LHCN-M2 (cell line): ENCODE measurements around the gene KRT81. TPM values are rescaled to one million over a fixed set of nuclear protein-coding genes. Genes with fewer than 3 reads are reported as not detected.
"Not testable (repeated sequence)": the region's sequence is repeated elsewhere in the genome, so short reads cannot be mapped to it uniquely, and the experiment has no call there.

ENCODE experiments used
- DNase-seq: peaks from one replicate; pipeline ENCODE4 v3.0.0-alpha.2; 2012; ENCODE audit warnings: low read depth
- total RNA-seq: library from RNA; depleted of rRNA; stranded (reverse); fragments of >200 nt; gene quantifications from 2 replicates; pipeline ENCODE4 v1.2.3, GENCODE V29; 2014

Gene KRT81
- total RNA-seq, 1 experiment from 2014 or later: 0.11 TPM

- no peak for DNase-seq
Measured at GRCh38 chr12:52317468-52318052, 26.2 kb upstream of the KRT81 start.

DNA sequence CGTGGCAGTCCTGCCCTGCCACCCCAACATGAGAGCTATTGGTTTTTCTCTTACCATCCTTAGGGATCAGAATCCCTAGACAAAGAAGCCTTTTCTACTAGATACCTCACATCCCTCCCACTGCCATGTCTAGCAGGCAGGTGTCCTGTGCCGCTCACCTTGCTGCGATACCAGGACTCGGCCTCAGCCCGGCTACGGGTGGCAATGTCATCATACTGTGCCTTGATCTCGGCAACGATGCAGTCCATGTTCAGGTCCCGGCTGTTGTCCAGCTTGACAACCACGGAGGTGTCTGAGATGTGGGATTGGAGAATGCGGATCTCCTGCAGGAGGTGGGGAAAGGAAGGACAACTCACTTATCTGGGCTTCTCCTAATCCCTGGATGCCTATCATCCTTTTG is 25.4 kb upstream of the KRT81 start:
- no peak for DNase-seq

DNA sequence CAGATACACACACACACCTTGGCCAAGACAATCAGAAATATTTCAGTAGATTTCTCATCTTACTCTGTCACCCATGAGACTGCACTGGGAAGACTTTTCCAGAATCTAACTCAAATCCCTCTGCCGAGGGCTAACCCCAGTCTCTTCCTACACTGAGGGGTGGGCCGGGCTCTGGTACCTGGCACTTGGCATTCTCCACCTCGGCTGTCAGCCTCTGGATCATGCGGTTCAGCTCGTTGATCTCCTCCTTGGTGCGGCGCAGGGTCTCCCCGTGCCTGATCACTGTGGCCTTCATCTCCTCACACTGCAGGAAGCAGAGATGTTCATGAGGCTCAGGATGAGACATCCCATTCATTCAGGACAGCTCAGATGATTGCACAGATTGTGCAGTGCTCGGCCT is 25.0 kb upstream of the KRT81 start:
- no peak for DNase-seq

DNA sequence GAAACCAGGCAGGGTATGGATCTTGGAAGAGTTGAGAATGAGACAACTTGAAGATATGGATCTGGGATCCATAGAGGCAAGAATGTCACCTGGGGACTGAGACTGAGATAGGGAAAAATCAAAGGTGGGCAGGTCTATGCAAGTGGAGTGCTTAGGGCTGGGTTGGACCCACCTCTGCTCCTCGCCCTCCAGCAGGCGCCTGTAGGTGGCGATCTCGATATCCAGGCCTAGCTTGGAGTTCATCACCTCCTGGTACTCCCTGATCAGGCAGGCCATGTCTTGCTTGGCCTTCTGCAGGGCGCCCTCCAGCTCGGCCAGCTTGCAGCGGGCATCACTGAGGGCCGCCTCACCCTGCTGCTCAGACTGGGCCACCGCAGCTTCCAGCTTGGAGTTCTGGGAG is 24.4 kb upstream of the KRT81 start:
- not testable (repeated sequence) for DNase-seq

GRCh38 chr12:52314511-52314910 is 23.2 kb upstream of the KRT81 start:
- no peak for DNase-seq

DNA sequence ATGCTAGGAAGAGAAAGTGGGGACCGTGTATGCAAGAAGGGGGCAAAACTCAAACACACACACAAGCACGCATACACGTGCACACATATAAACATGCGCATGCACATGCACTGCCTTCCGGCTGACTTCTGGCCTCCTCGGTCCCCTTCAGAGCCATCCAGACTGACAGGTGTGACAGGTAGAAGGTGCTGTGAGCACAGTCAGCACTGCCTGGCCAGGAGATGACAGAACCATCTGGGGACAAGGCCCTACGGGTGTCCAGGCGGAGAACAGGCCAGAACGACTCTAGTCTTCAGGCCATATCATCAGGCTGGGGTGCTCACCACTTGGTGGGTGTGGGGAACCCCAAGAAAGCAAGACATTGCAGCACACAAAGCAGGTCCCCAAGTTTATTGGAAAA is 22.6 kb upstream of the KRT81 start:
- DNase-seq: no peak

- no peak for DNase-seq
Measured at GRCh38 chr12:52313461-52313860, 22.1 kb upstream of the KRT81 start.

- DNase-seq: no peak
Measured at GRCh38 chr12:52312086-52312485, 20.8 kb upstream of the KRT81 start.

DNA sequence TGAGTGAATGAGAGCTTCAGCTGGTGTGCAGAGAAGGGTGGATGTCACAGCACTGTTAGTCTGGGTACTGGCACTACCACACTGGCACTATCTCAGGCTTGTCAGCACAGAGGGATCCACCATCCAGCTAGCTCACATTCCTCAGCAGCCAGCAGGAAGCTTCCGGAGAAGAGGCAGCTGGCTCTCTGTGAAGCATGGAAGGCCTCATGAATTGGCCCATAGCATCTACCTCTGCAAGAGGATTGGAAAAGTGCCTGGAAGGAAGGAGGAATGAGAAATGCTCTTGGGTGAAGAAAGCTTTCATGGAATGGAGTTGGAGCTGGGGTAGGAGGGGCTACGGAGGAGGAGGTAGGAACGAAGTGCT is 19.9 kb upstream of the KRT81 start:
- DNase-seq: peak; percentile 8

GRCh38 chr12:52310622-52311284 is 19.4 kb upstream of the KRT81 start:
- DNase-seq: peak; percentile 27

DNA sequence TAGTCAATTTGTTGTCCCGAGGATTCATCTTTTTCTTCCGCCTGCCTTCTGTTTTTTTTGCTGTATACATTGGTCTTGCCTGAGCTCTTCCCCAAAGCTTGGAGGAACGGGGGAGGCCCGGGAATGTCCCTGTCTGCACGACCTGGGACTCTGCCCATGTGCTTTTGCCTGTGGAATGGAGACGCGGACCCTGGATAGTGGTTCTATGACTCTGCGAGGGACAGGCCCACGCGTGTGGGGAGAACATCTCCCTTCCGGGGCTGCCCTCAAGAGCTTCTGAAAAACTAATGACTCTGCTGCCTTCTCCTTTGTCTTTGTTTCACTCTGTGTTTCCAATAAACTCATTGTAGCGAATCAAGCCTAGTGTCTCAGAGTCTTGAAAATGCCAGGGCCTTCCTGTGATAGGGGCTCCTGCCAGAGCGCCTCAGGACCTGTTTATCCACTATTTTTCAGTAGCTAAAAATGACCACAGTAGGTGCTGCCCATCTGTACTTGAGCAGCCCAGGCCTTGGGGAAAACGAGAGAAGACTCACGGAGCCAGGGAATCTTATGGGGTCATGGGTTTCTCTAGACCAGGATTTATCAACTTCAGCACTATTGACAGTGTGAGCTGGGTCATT is 17.6 kb upstream of the KRT81 start:
- no peak for DNase-seq

GRCh38 chr12:52307836-52308805 is 16.8 kb upstream of the KRT81 start:
- peak; percentile 48 for DNase-seq

- no peak for DNase-seq
Measured at GRCh38 chr12:52306731-52307130, 15.4 kb upstream of the KRT81 start.

GRCh38 chr12:52305921-52306705 is 14.8 kb upstream of the KRT81 start:
- DNase-seq: no peak

DNA sequence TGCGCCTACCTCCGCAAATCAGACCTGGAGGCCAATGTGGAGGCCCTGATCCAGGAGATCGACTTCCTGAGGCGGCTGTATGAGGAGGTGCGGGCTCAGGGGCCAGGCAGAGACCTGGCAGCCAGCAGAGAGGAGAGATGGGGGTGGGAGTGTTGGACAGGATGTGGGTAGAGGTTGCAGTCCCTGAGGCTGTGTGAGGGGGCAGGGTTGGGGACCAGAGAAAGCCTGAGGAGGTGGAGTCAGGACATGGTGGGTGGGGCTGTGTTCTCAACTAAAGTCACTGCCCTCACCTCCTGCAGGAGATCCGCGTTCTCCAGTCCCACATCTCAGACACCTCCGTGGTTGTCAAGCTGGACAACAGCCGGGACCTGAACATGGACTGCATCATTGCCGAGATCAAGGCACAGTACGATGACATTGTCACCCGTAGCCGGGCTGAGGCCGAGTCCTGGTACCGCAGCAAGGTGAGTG is 13.6 kb upstream of the KRT81 start:
- not testable (repeated sequence) for DNase-seq

- DNase-seq: not testable (repeated sequence)
Measured at GRCh38 chr12:52302242-52302914, 11.0 kb upstream of the KRT81 start.

DNA sequence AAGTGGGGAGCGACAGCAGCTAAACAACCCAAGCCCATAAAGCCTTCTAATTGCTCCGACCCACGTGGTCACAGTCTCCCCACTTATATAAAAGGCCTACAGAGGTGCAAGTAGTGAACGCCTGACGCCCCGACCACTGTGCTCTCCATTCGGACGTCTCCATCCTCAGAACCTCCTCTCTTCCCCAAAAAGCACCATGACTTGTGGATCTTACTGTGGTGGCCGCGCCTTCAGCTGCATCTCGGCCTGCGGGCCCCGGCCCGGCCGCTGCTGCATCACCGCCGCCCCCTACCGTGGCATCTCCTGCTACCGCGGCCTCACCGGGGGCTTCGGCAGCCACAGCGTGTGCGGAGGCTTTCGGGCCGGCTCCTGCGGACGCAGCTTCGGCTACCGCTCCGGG is 10.4 kb upstream of the KRT81 start:
- DNase-seq: not testable (repeated sequence)

DNA sequence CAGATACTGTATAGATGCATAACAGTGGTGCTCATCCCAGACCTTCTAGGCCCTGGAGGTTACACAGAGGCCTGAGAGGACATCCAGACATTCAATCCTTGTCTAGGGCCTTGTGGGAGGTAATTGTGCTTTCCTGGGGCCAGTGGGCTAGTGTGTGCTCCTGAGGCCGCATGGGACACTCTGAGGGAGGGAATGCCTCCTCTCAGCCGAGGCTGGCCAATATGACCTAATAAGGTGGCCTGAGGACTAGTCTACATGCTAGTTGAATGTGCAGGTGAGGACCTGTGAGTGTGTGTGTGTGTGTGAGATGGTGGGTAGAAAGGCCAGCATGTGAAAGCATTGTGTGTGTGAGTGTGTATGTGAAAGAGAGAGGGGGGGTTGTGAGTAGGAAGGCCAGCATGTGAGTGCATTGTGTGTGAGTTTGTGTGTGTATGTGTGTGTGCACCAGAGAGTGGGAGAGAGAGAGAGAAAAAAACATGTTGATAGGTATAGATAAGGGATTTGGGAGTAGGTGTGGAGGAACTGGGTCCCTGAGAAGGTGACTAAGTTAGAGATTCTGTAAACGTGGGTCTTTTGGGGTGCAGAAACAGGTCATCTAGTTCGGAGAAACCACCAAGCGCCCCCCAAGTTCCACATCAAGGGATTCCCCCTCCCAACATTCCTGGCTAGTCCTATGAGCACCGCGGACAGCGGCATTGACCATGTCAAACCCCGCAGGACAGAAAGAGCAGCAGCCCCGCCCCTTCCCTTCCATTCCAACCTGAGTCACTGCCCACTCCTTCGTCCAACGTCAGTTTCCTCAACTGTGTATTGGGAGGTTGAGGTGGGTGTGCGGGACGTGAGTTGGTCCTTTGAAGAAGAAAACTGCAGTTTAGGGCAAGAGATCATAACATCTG is 9.7 kb upstream of the KRT81 start:
- DNase-seq: no peak

GRCh38 chr12:52298677-52299190 is 7.4 kb upstream of the KRT81 start:
- DNase-seq: no peak
